G401 (cell line): Measurements from ENCODE around the gene HDLBP. TPM values are rescaled to one million over a fixed set of nuclear protein-coding genes. Genes with fewer than 3 reads are reported as not detected.

ENCODE experiments used
- total RNA-seq: library from RNA; depleted of rRNA; stranded (reverse); fragments of >200 nt; shearing (Covaris generic); gene quantifications from 2 replicates; pipeline ENCODE4 v1.2.3, GENCODE V29; 2014; rRNA removed

HDLBP gene
- total RNA-seq, 1 experiment from 2014 or later = 442 TPM

Other genes with a start within 250 kb of the HDLBP start
- gene MTERF4, start 213.4 kb downstream of the HDLBP start, total RNA-seq = 17.5 and 24.9 TPM in 2 replicates
- gene PASK, start 166.2 kb downstream of the HDLBP start, total RNA-seq = 14.7 and 20.7 TPM in 2 replicates
- 83.2 and 91.9 TPM in 2 replicates for gene PPP1R7, start 165.2 kb downstream of the HDLBP start, total RNA-seq
- gene ANO7, start 127.0 kb downstream of the HDLBP start, total RNA-seq = 1.1 TPM in 1 of 2 replicates, not detected in the other
- gene SEPTIN2, start 253 bp upstream of the HDLBP start, total RNA-seq = 339 and 438 TPM in 2 replicates
- gene FARP2, start 40.6 kb upstream of the HDLBP start, total RNA-seq = 36.3 and 38.6 TPM in 2 replicates
- gene STK25, start 192.9 kb upstream of the HDLBP start, total RNA-seq = 299 and 330 TPM in 2 replicates
- 26.9 and 36.3 TPM in 2 replicates for gene BOK, start 243.1 kb upstream of the HDLBP start, total RNA-seq